ENCODE measurements around the gene PLOD1.

PLOD1 gene

GRCh38 chr1:12009318-12009947, 74.9 kb downstream of the PLOD1 start:
- DNase-seq, result no peak

GRCh38 chr1:12010746-12011570, 76.4 kb downstream of the PLOD1 start:
- no peak for DNase-seq

- no peak for DNase-seq
Observed at GRCh38 chr1:12011998-12012397, 77.5 kb downstream of the PLOD1 start.

- DNase-seq, result no peak
Observed at GRCh38 chr1:12012560-12013316, 78.2 kb downstream of the PLOD1 start.

- DNase-seq, result peak; percentile 43
Observed at GRCh38 chr1:12014141-12014991, 79.8 kb downstream of the PLOD1 start.

GRCh38 chr1:12015001-12015491, 80.5 kb downstream of the PLOD1 start:
- DNase-seq, result no peak

GRCh38 chr1:12015499-12015898, 81.0 kb downstream of the PLOD1 start:
- no peak for DNase-seq

- no peak for DNase-seq
Observed at GRCh38 chr1:12016182-12016581, 81.7 kb downstream of the PLOD1 start.

- DNase-seq, result no peak
Observed at GRCh38 chr1:12019858-12020509, 85.5 kb downstream of the PLOD1 start.

GRCh38 chr1:12021616-12022015, 87.1 kb downstream of the PLOD1 start:
- no peak for DNase-seq

GRCh38 chr1:12022036-12022435, 87.5 kb downstream of the PLOD1 start:
- DNase-seq, result no peak
